ENCODE measurements around the gene ZNF385B. TPM values are rescaled to one million over a fixed set of nuclear protein-coding genes. Genes with fewer than 3 reads are reported as not detected.

Gene ZNF385B
- total and polyA plus RNA-seq, 9 of the 15 experiments (the other 6 are each of a cell fraction or from before 2014, with no cell fraction given): 0.50 TPM; not detected in 8

DNA sequence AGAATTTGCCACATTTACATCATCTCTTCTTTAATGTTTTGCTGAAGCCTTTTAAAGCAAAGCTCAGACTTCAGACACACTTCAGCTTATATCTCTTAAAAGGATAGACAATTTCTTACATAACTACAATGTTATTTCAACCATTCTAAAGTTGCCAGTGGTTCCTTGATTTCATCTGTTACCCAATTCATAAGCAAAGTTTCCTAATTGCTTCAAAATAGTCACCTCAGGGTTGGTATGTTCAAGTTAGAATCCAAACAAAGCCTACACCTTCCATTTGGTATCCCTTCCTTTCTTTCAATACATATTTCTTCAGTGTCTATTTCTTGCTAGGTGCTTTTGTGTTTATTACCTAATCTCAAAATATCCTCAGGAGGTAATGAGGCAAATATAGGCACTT lies 60.6 kb downstream of the ZNF385B start (continued):
- TF ChIP-seq, protein P1, sequence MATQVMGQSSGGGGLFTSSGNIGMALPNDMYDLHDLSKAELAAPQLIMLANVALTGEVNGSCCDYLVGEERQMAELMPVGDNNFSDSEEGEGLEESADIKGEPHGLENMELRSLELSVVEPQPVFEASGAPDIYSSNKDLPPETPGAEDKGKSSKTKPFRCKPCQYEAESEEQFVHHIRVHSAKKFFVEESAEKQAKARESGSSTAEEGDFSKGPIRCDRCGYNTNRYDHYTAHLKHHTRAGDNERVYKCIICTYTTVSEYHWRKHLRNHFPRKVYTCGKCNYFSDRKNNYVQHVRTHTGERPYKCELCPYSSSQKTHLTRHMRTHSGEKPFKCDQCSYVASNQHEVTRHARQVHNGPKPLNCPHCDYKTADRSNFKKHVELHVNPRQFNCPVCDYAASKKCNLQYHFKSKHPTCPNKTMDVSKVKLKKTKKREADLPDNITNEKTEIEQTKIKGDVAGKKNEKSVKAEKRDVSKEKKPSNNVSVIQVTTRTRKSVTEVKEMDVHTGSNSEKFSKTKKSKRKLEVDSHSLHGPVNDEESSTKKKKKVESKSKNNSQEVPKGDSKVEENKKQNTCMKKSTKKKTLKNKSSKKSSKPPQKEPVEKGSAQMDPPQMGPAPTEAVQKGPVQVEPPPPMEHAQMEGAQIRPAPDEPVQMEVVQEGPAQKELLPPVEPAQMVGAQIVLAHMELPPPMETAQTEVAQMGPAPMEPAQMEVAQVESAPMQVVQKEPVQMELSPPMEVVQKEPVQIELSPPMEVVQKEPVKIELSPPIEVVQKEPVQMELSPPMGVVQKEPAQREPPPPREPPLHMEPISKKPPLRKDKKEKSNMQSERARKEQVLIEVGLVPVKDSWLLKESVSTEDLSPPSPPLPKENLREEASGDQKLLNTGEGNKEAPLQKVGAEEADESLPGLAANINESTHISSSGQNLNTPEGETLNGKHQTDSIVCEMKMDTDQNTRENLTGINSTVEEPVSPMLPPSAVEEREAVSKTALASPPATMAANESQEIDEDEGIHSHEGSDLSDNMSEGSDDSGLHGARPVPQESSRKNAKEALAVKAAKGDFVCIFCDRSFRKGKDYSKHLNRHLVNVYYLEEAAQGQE (IDR thresholded peaks at IDR 0.05; ENCODE audit: borderline replicate concordance): no peak
- TF ChIP-seq, protein P1 (CRISPR knock-in tag; IDR thresholded peaks at IDR 0.05; ENCODE audit: low read depth): no peak
- TF ChIP-seq GTF2F1 (IDR thresholded peaks at IDR 0.05; ENCODE audit: low read depth, low read length) (no peak), MTA3 (IDR thresholded peaks at IDR 0.05; ENCODE audit: borderline replicate concordance) (no peak), THRAP3 (IDR thresholded peaks at IDR 0.05; ENCODE audit: borderline replicate concordance) (no peak)
